Trophoblast cell (in vitro differentiated cells and primary cell): ENCODE measurements around the gene ULK1.
"Not testable (repeated sequence)": the region's sequence is repeated elsewhere in the genome, so short reads cannot be mapped to it uniquely, and the experiment has no call there.

ENCODE experiments used
- DNase-seq, 2 donors: peaks; one replicate each; pipeline ENCODE4 v3.0.0-alpha.2; 2016
- H2AFZ ChIP-seq: 2 replicates; pipeline ENCODE4 v1.6.1; 2013; ENCODE audit warnings: low read length, moderate library complexity, mild to moderate bottlenecking; ENCODE audit not compliant: insufficient read depth, poor library complexity
- H2AK5ac ChIP-seq: 2 replicates; pipeline ENCODE4 v1.6.1; 2013; ENCODE audit warnings: mild to moderate bottlenecking, low read length
- H2BK120ac ChIP-seq: 2 replicates; pipeline ENCODE4 v1.6.1; 2013; ENCODE audit warnings: low read length, mild to moderate bottlenecking, moderate library complexity; ENCODE audit not compliant: insufficient read depth, poor library complexity
- H2BK12ac ChIP-seq: 2 replicates; pipeline ENCODE4 v1.6.1; 2013; ENCODE audit warnings: mild to moderate bottlenecking, low read length, moderate library complexity
- H2BK5ac ChIP-seq: 2 replicates; pipeline ENCODE4 v1.6.1; 2013; ENCODE audit warnings: low read length, low read depth, moderate library complexity, mild to moderate bottlenecking; ENCODE audit not compliant: poor library complexity
- H3K14ac ChIP-seq: 2 replicates; pipeline ENCODE4 v1.6.1; 2013; ENCODE audit warnings: mild to moderate bottlenecking, low read length
- H3K18ac ChIP-seq: 2 replicates; pipeline ENCODE4 v1.6.1; 2013; ENCODE audit warnings: mild to moderate bottlenecking, low read length
- H3K23ac ChIP-seq: 2 replicates; pipeline ENCODE4 v1.6.1; 2013; ENCODE audit warnings: low read length
- H3K27ac ChIP-seq: 2 replicates; pipeline ENCODE4 v1.5.1; 2013; ENCODE audit warnings: low read depth, mild to moderate bottlenecking, inconsistent platforms, low read length, moderate library complexity
- H3K27me3 ChIP-seq: 2 replicates; pipeline ENCODE4 v1.6.1; 2013; ENCODE audit warnings: inconsistent platforms, mild to moderate bottlenecking, low read length, moderate library complexity; ENCODE audit not compliant: insufficient read depth
- H3K36me3 ChIP-seq, 2 experiments: 1 replicate in 1 of 2; 2 replicates in 1 of 2; pipeline ENCODE4 v1.6.1; 2013; ENCODE audit warnings: low read length in 2 of 2, mild to moderate bottlenecking in 2 of 2, moderate library complexity in 1 of 2; ENCODE audit not compliant: insufficient read depth in 2 of 2, control insufficient read depth in 1 of 2
- H3K4ac ChIP-seq: 2 replicates; pipeline ENCODE4 v1.6.1; 2013; ENCODE audit warnings: low read depth, mild to moderate bottlenecking, low read length, moderate library complexity
- H3K4me1 ChIP-seq, 2 experiments: 1 replicate in 1 of 2; 2 replicates in 1 of 2; pipeline ENCODE4 v1.6.1; 2013; ENCODE audit warnings: low read length in 2 of 2, mild to moderate bottlenecking in 2 of 2, moderate library complexity in 1 of 2; ENCODE audit not compliant: insufficient read depth in 2 of 2, control insufficient read depth in 1 of 2
- H3K4me2 ChIP-seq: 2 replicates; pipeline ENCODE4 v1.6.1; 2013; ENCODE audit warnings: inconsistent platforms, mild to moderate bottlenecking, low read length, moderate library complexity
- H3K4me3 ChIP-seq: 2 replicates; pipeline ENCODE4 v1.5.1; 2013; ENCODE audit warnings: mild to moderate bottlenecking, low read depth, low read length, inconsistent platforms
- H3K79me1 ChIP-seq: one replicate; pipeline ENCODE4 v1.6.1; 2013; ENCODE audit warnings: low read length
- H3K79me2 ChIP-seq: 2 replicates; pipeline ENCODE4 v1.6.1; 2013; ENCODE audit warnings: low read length, mild to moderate bottlenecking; ENCODE audit not compliant: control insufficient read depth, insufficient read depth, poor library complexity
- H3K9ac ChIP-seq: 2 replicates; pipeline ENCODE4 v1.6.1; 2013; ENCODE audit warnings: mild to moderate bottlenecking, low read length
- H3K9me3 ChIP-seq: 2 replicates; pipeline ENCODE4 v1.6.1; 2013; ENCODE audit warnings: low read depth, mild to moderate bottlenecking, control low read depth, inconsistent platforms, low read length; ENCODE audit not compliant: insufficient read depth
- H4K12ac ChIP-seq: 2 replicates; pipeline ENCODE4 v1.6.1; 2013; ENCODE audit warnings: low read depth, mild to moderate bottlenecking, low read length, moderate library complexity
- H4K8ac ChIP-seq: 2 replicates; pipeline ENCODE4 v1.6.1; 2013; ENCODE audit warnings: low read depth, mild to moderate bottlenecking, low read length, moderate library complexity
- H4K91ac ChIP-seq: one replicate; pipeline ENCODE4 v1.6.1; 2013; ENCODE audit warnings: low read depth, mild to moderate bottlenecking, low read length, moderate library complexity
- WGBS: extraction: QIAGEN DNeasy Blood & Tissue Kit; methylation state at CpG from one replicate; pipeline ENCODE4 v1.1.7; 2013; ENCODE audit warnings: missing lambda C conversion rate; ENCODE audit not compliant: insufficient read length, insufficient coverage; ENCODE audit errors: extremely low coverage; 5-methylcytosine and 5-hydroxymethylcytosine counted together

The ULK1 gene

GRCh38 chr12:131882804-131883520, 11.5 kb upstream of the ULK1 start:
- peak overlapping the region; percentile 86 for H4K91ac ChIP-seq
- no peaks in the 10 kb centered on the region for H3K36me3 ChIP-seq
- H3K79me1 ChIP-seq = peaks cover 5% of the 10 kb centered on the region
- peak overlapping the region; percentile 66 for H4K8ac ChIP-seq
- H2AK5ac ChIP-seq = peak overlapping the region; percentile 85
- H3K27me3 ChIP-seq = no peaks in the 10 kb centered on the region
- H3K18ac ChIP-seq = peak overlapping the region; percentile 8
- H3K9me3 ChIP-seq = peaks cover 4% of the 10 kb centered on the region
- peaks cover 2% of the 10 kb centered on the region for H3K79me2 ChIP-seq
- DNase-seq = peak in 1 of 2 donors; percentile 31
- peak overlapping the region; percentile 54 for H2AFZ ChIP-seq
- peaks cover 10 to 14% of the 10 kb centered on the region in 2 experiments for H3K4me1 ChIP-seq
- H3K4ac ChIP-seq = peak overlapping the region; percentile 54
- no peak overlapping the region for H3K4me2 ChIP-seq
- WGBS = no CpG with 5 or more reads among the region's 16 CpGs
- no peak overlapping the region for H3K23ac ChIP-seq
- H2BK5ac ChIP-seq = peak overlapping the region; percentile 47
- no peak overlapping the region for H3K4me3 ChIP-seq
- peak overlapping the region; percentile 85 for H2BK120ac ChIP-seq
- peak overlapping the region; percentile 93 for H3K14ac ChIP-seq
- H2BK12ac ChIP-seq = peak overlapping the region; percentile 78
- H3K27ac ChIP-seq = peak overlapping the region; percentile 61
- peak overlapping the region; percentile 61 for H4K12ac ChIP-seq
- H3K9ac ChIP-seq = no peak overlapping the region

- WGBS = no CpG with 5 or more reads among the region's 4 CpGs
- no peak overlapping the region for H3K4me3 ChIP-seq
- H3K23ac ChIP-seq = no peak overlapping the region
- H3K79me2 ChIP-seq = peaks cover 2% of the 10 kb centered on the region
- peak overlapping the region; percentile 61 for H4K12ac ChIP-seq
- DNase-seq = peak in 1 of 2 donors; percentile 37
- H3K9me3 ChIP-seq = peaks cover 4% of the 10 kb centered on the region
- no peak overlapping the region for H3K18ac ChIP-seq
- peak overlapping the region; percentile 54 for H2AFZ ChIP-seq
- peaks cover 5% of the 10 kb centered on the region for H3K79me1 ChIP-seq
- H2BK5ac ChIP-seq = peak overlapping the region; percentile 47
- no peaks in the 10 kb centered on the region for H3K27me3 ChIP-seq
- H4K8ac ChIP-seq = peak overlapping the region; percentile 66
- peak overlapping the region; percentile 86 for H4K91ac ChIP-seq
- H3K9ac ChIP-seq = no peak overlapping the region
- H2BK12ac ChIP-seq = peak overlapping the region; percentile 78
- peak overlapping the region; percentile 93 for H3K14ac ChIP-seq
- H2BK120ac ChIP-seq = peak overlapping the region; percentile 85
- peak overlapping the region; percentile 85 for H2AK5ac ChIP-seq
- H3K36me3 ChIP-seq = no peaks in the 10 kb centered on the region
- peak overlapping the region; percentile 54 for H3K4ac ChIP-seq
- no peak overlapping the region for H3K4me2 ChIP-seq
- H3K27ac ChIP-seq = peak overlapping the region; percentile 61
- peaks cover 6 to 12% of the 10 kb centered on the region in 2 experiments for H3K4me1 ChIP-seq
Observed at GRCh38 chr12:131883521-131883900, 10.9 kb upstream of the ULK1 start.

- not testable (repeated sequence) for H3K27me3 ChIP-seq, H4K8ac ChIP-seq, H2BK12ac ChIP-seq, H3K27ac ChIP-seq, H3K4me3 ChIP-seq, H2BK120ac ChIP-seq, H3K9me3 ChIP-seq, H2AFZ ChIP-seq, H3K4me2 ChIP-seq, H3K4ac ChIP-seq, H4K12ac ChIP-seq, H3K79me1 ChIP-seq, H3K14ac ChIP-seq, H2BK5ac ChIP-seq, H4K91ac ChIP-seq, H2AK5ac ChIP-seq, H3K9ac ChIP-seq, H3K18ac ChIP-seq, H3K79me2 ChIP-seq, H3K36me3 ChIP-seq, DNase-seq, H3K23ac ChIP-seq
- peaks cover 11 to 12% of the 10 kb centered on the region in 2 experiments for H3K4me1 ChIP-seq
- WGBS = no CpG with 5 or more reads among the region's 8 CpGs
Observed at GRCh38 chr12:131885076-131885475, 9.3 kb upstream of the ULK1 start.

- Histone ChIP-seq H2AFZ (no peak overlapping the region), H3K4me2 (no peak overlapping the region), H4K8ac (no peak overlapping the region), H3K18ac (no peak overlapping the region), H3K27me3 (no peaks in the 10 kb centered on the region), H4K12ac (no peak overlapping the region), H3K27ac (no peak overlapping the region), H3K9me3 (peaks cover 4% of the 10 kb centered on the region), H3K23ac (no peak overlapping the region), H4K91ac (no peak overlapping the region), H3K4me3 (no peak overlapping the region), H3K4me1 (peaks cover 11 to 12% of the 10 kb centered on the region in 2 experiments), H3K14ac (no peak overlapping the region), H2BK12ac (no peak overlapping the region), H2BK5ac (no peak overlapping the region), H2BK120ac (no peak overlapping the region), H3K9ac (no peak overlapping the region), H3K79me1 (peaks cover 6% of the 10 kb centered on the region), H3K79me2 (peaks cover 2% of the 10 kb centered on the region), H2AK5ac (no peak overlapping the region), H3K36me3 (no peaks in the 10 kb centered on the region), H3K4ac (no peak overlapping the region)
- no CpG with 5 or more reads among the region's 7 CpGs for WGBS
- DNase-seq = no peak
Observed at GRCh38 chr12:131885543-131886057, 8.8 kb upstream of the ULK1 start.
